Stimulated activated naive CD8-positive, alpha-beta T cell treated with anti-CD3 and anti-CD28 coated beads, Interleukin-15, Interleukin-2, amounts not matched to agents 100 ng/mL and 50 ng/mL, for 24 hours (primary cell): Measurements from ENCODE around the gene BBOF1.
"Not testable (repeated sequence)": the region's sequence is repeated elsewhere in the genome, so short reads cannot be mapped to it uniquely, and the experiment has no call there.

Source experiments
- H3K27ac Mint-ChIP-seq: one replicate; pipeline ENCODE4 v1.8.0; 2021; ENCODE audit warnings: mild to moderate bottlenecking, mixed read lengths
- H3K27me3 Mint-ChIP-seq: one replicate; pipeline ENCODE4 v1.8.0; 2021; ENCODE audit warnings: mixed read lengths
- H3K36me3 Mint-ChIP-seq: one replicate; pipeline ENCODE4 v1.8.0; 2021; ENCODE audit warnings: low read depth, mixed read lengths
- H3K4me1 Mint-ChIP-seq: one replicate; pipeline ENCODE4 v1.8.0; 2021; ENCODE audit warnings: low read depth, mixed read lengths
- H3K4me3 Mint-ChIP-seq: one replicate; pipeline ENCODE4 v1.8.0; 2021; ENCODE audit warnings: mild to moderate bottlenecking, mixed read lengths
- H3K9me3 Mint-ChIP-seq: one replicate; pipeline ENCODE4 v1.8.0; 2021; ENCODE audit warnings: mixed read lengths

Gene BBOF1

GRCh38 chr14:74111395-74112216, 92.5 kb downstream of the BBOF1 start:
- H3K4me1 Mint-ChIP-seq, H3K27ac Mint-ChIP-seq, H3K4me3 Mint-ChIP-seq, H3K9me3 Mint-ChIP-seq, H3K27me3 Mint-ChIP-seq: not testable (repeated sequence)
- peaks cover 29% of the 10 kb centered on the region for H3K36me3 Mint-ChIP-seq
